Prostate gland (tissue), 2 donors: ENCODE data around the gene EP400.

Source experiments
- POLR2A ChIP-seq: fragments of 450-650 bp; IDR thresholded peaks from one replicate; pipeline ENCODE4 v1.6.1; 2016; ENCODE audit warnings: antibody characterized with exemption, mild to moderate bottlenecking
- POLR2AphosphoS5 ChIP-seq: sonication (generic); formaldehyde crosslinking; IDR thresholded peaks from one replicate; pipeline ENCODE4 v1.6.1; 2017; ENCODE audit warnings: antibody characterized with exemption
- TF ChIP-seq, protein P1 (sequence below), 4 experiments: fragments of 200-600 bp in 2 of 4; fragments of 450-650 bp in 2 of 4; sonication (generic) in 2 of 4; IDR thresholded peaks; 1 replicate in 3 of 4; 2 replicates in 1 of 4; pipeline ENCODE4 v1.5.1; 2016 to 2019; ENCODE audit warnings: antibody characterized with exemption in 4 of 4, mild to moderate bottlenecking in 2 of 4, moderate library complexity in 2 of 4

GRCh38 chr12:132065203-132065602 is 115.5 kb downstream of the EP400 start:
- TF ChIP-seq, protein P1, sequence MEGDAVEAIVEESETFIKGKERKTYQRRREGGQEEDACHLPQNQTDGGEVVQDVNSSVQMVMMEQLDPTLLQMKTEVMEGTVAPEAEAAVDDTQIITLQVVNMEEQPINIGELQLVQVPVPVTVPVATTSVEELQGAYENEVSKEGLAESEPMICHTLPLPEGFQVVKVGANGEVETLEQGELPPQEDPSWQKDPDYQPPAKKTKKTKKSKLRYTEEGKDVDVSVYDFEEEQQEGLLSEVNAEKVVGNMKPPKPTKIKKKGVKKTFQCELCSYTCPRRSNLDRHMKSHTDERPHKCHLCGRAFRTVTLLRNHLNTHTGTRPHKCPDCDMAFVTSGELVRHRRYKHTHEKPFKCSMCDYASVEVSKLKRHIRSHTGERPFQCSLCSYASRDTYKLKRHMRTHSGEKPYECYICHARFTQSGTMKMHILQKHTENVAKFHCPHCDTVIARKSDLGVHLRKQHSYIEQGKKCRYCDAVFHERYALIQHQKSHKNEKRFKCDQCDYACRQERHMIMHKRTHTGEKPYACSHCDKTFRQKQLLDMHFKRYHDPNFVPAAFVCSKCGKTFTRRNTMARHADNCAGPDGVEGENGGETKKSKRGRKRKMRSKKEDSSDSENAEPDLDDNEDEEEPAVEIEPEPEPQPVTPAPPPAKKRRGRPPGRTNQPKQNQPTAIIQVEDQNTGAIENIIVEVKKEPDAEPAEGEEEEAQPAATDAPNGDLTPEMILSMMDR (IDR thresholded peaks at IDR 0.05), result no peak
- TF ChIP-seq POLR2A, result no peak
- no peak for TF ChIP-seq POLR2AphosphoS5
